Mesenchymal stem cell (in vitro differentiated cells and primary cell): ENCODE data around the gene VPS4B.
A peak's percentile ranks its signal among the peaks of the same experiment; 100 is the strongest.
"Not testable (repeated sequence)": the region's sequence is repeated elsewhere in the genome, so short reads cannot be mapped to it uniquely, and the experiment has no call there.

Experiments
- DNase-seq: peaks from one replicate; pipeline ENCODE4 v3.0.0-alpha.2; 2013
- H2AFZ ChIP-seq: one replicate; pipeline ENCODE4 v1.6.1; 2013; ENCODE audit warnings: low read depth, mild to moderate bottlenecking, control low read depth, inconsistent platforms, low read length, moderate library complexity
- H2AK5ac ChIP-seq: 2 replicates; pipeline ENCODE4 v1.6.1; 2013; ENCODE audit warnings: low read length, moderate library complexity, mild to moderate bottlenecking, inconsistent platforms; ENCODE audit not compliant: severe bottlenecking
- H2BK120ac ChIP-seq: one replicate; pipeline ENCODE4 v1.6.1; 2013; ENCODE audit warnings: low read depth, mild to moderate bottlenecking, inconsistent platforms, low read length, moderate library complexity
- H2BK12ac ChIP-seq, 2 experiments: one replicate each; pipeline ENCODE4 v1.6.1; 2013; ENCODE audit warnings: inconsistent platforms in 2 of 2, low read length in 2 of 2, mild to moderate bottlenecking in 2 of 2, moderate library complexity in 2 of 2, control low read depth in 1 of 2
- H2BK15ac ChIP-seq: one replicate; pipeline ENCODE4 v1.6.1; 2013; ENCODE audit warnings: mild to moderate bottlenecking, low read depth, inconsistent platforms; ENCODE audit not compliant: poor library complexity, severe bottlenecking
- H2BK5ac ChIP-seq: 2 replicates; pipeline ENCODE4 v1.6.1; 2013; ENCODE audit warnings: low read depth, mild to moderate bottlenecking, low read length, control low read depth, inconsistent platforms; ENCODE audit not compliant: poor library complexity, severe bottlenecking
- H3K14ac ChIP-seq, 2 experiments: one replicate each; pipeline ENCODE4 v1.6.1; 2013; ENCODE audit warnings: inconsistent platforms in 2 of 2, low read length in 2 of 2, control low read depth in 1 of 2, mild to moderate bottlenecking in 1 of 2, moderate library complexity in 1 of 2
- H3K18ac ChIP-seq, 2 experiments: one replicate each; pipeline ENCODE4 v1.6.1; 2013; ENCODE audit warnings: inconsistent platforms in 2 of 2, low read length in 2 of 2, control low read depth in 1 of 2, low read depth in 1 of 2, mild to moderate bottlenecking in 1 of 2
- H3K23ac ChIP-seq, 2 experiments: one replicate each; pipeline ENCODE4 v1.6.1; 2013; ENCODE audit warnings: inconsistent platforms in 2 of 2, low read length in 2 of 2, mild to moderate bottlenecking in 2 of 2, moderate library complexity in 2 of 2, control low read depth in 1 of 2
- H3K27ac ChIP-seq: 2 replicates; pipeline ENCODE4 v1.5.1; 2013; ENCODE audit warnings: mild to moderate bottlenecking, moderate library complexity, low read length, control low read depth, inconsistent platforms; ENCODE audit not compliant: poor library complexity, severe bottlenecking
- H3K27me3 ChIP-seq, 2 experiments: 2 replicates each; pipeline versions ENCODE4 v1.6.1 to v1.7.0; 2013; ENCODE audit warnings: low read length in 2 of 2, mild to moderate bottlenecking in 2 of 2, moderate library complexity in 2 of 2, control low read depth in 1 of 2, inconsistent platforms in 1 of 2; ENCODE audit not compliant: control insufficient read depth in 1 of 2, insufficient read depth in 1 of 2
- H3K36me3 ChIP-seq, 2 experiments: 2 replicates each; pipeline versions ENCODE4 v1.6.1 to v1.7.0; 2013; ENCODE audit warnings: low read length in 2 of 2, control low read depth in 1 of 2, inconsistent platforms in 1 of 2, low read depth in 1 of 2, mild to moderate bottlenecking in 1 of 2; ENCODE audit not compliant: insufficient read depth in 2 of 2, control insufficient read depth in 1 of 2
- H3K4ac ChIP-seq, 2 experiments: one replicate each; pipeline ENCODE4 v1.6.1; 2013; ENCODE audit warnings: inconsistent platforms in 2 of 2, low read length in 2 of 2, mild to moderate bottlenecking in 2 of 2, moderate library complexity in 2 of 2, control low read depth in 1 of 2, low read depth in 1 of 2
- H3K4me1 ChIP-seq: 2 replicates; pipeline ENCODE4 v1.6.1; 2013; ENCODE audit warnings: low read depth, low read length, control low read depth; ENCODE audit not compliant: control insufficient read depth, insufficient read depth
- H3K4me2 ChIP-seq: 2 replicates; pipeline ENCODE4 v1.6.1; 2013; ENCODE audit warnings: low read length, mild to moderate bottlenecking, inconsistent platforms; ENCODE audit not compliant: poor library complexity, severe bottlenecking
- H3K4me3 ChIP-seq, 2 experiments: 2 replicates each; pipeline versions ENCODE4 v1.5.1 to v1.7.0; 2013; ENCODE audit warnings: low read length in 2 of 2, mild to moderate bottlenecking in 2 of 2, control low read depth in 1 of 2, low read depth in 1 of 2; ENCODE audit not compliant: insufficient read depth in 1 of 2
- H3K79me1 ChIP-seq: replicated peaks from 2 replicates; pipeline ENCODE4 v1.6.1; 2013; ENCODE audit warnings: mild to moderate bottlenecking, control low read depth, low read length, inconsistent platforms; ENCODE audit not compliant: poor library complexity, severe bottlenecking
- H3K9ac ChIP-seq: 2 replicates; pipeline ENCODE4 v1.7.0; 2013; ENCODE audit warnings: mild to moderate bottlenecking, low read length, moderate library complexity
- H3K9me3 ChIP-seq: 2 replicates; pipeline ENCODE4 v1.7.0; 2013; ENCODE audit warnings: mild to moderate bottlenecking, low read length; ENCODE audit not compliant: control insufficient read depth
- H4K8ac ChIP-seq: one replicate; pipeline ENCODE4 v1.6.1; 2013; ENCODE audit warnings: inconsistent platforms, mild to moderate bottlenecking, low read length, moderate library complexity
- H4K91ac ChIP-seq: one replicate; pipeline ENCODE4 v1.6.1; 2013; ENCODE audit warnings: mild to moderate bottlenecking, low read length, inconsistent platforms
- WGBS: methylation state at CpG from one replicate; pipeline ENCODE4 v1.1.7; 2013; ENCODE audit warnings: mixed read lengths; 5-methylcytosine and 5-hydroxymethylcytosine counted together

VPS4B gene

GRCh38 chr18:63454497-63454896 is 32.2 kb upstream of the VPS4B start:
- H3K27me3 ChIP-seq = no peaks in the 10 kb centered on the region
- H3K9me3 ChIP-seq = no peaks in the 10 kb centered on the region
- 86% methylated on average over 8 of the region's 8 CpGs for WGBS
- peaks cover 1% of the 10 kb centered on the region for H3K4me1 ChIP-seq
- H3K27ac ChIP-seq = no peak overlapping the region
- no peak overlapping the region for H3K9ac ChIP-seq
- H3K4me3 ChIP-seq = no peak overlapping the region
- no peak overlapping the region for H3K14ac ChIP-seq
- no peak overlapping the region for H2BK12ac ChIP-seq
- no peak overlapping the region for H2BK5ac ChIP-seq
- no peaks in the 10 kb centered on the region for H3K79me1 ChIP-seq
- H3K18ac ChIP-seq = no peak overlapping the region
- no peak overlapping the region for H3K23ac ChIP-seq
- no peak overlapping the region for H4K91ac ChIP-seq
- H4K8ac ChIP-seq = no peak overlapping the region
- no peaks in the 10 kb centered on the region for H3K36me3 ChIP-seq
- no peak for DNase-seq
- H2AK5ac ChIP-seq = no peak overlapping the region
- no peak overlapping the region for H2AFZ ChIP-seq
- no peak overlapping the region for H3K4me2 ChIP-seq
- no peak overlapping the region for H3K4ac ChIP-seq
- no peak overlapping the region for H2BK120ac ChIP-seq
- H2BK15ac ChIP-seq = no peak overlapping the region

GRCh38 chr18:63452751-63453150 is 30.5 kb upstream of the VPS4B start:
- H3K9me3 ChIP-seq, H2AK5ac ChIP-seq, H3K4me3 ChIP-seq, H3K27me3 ChIP-seq, H4K91ac ChIP-seq, H2BK5ac ChIP-seq, H3K4me2 ChIP-seq, H3K4ac ChIP-seq, H3K36me3 ChIP-seq, H3K9ac ChIP-seq, H3K79me1 ChIP-seq, H2BK15ac ChIP-seq, DNase-seq, H2BK120ac ChIP-seq, H3K14ac ChIP-seq, H3K23ac ChIP-seq, H3K4me1 ChIP-seq, H3K27ac ChIP-seq, H2AFZ ChIP-seq: not testable (repeated sequence)
- peak overlapping the region in 1 of 2 experiments; percentile 63 for H2BK12ac ChIP-seq
- H4K8ac ChIP-seq = peak overlapping the region; percentile 55
- 88% methylated on average over 5 of the region's 5 CpGs for WGBS
- peak overlapping the region in 1 of 2 experiments; percentile 39 for H3K18ac ChIP-seq

GRCh38 chr18:63451799-63452660 is 29.8 kb upstream of the VPS4B start:
- H2BK12ac ChIP-seq = no peak overlapping the region
- 55% methylated on average over 9 of the region's 9 CpGs for WGBS
- H3K14ac ChIP-seq = no peak overlapping the region
- H2BK15ac ChIP-seq = no peak overlapping the region
- no peaks in the 10 kb centered on the region for H3K79me1 ChIP-seq
- H3K36me3 ChIP-seq = no peaks in the 10 kb centered on the region
- H3K4me2 ChIP-seq = no peak overlapping the region
- no peak overlapping the region for H2AK5ac ChIP-seq
- H3K23ac ChIP-seq = no peak overlapping the region
- no peak overlapping the region for H3K4me3 ChIP-seq
- H2BK5ac ChIP-seq = no peak overlapping the region
- no peak overlapping the region for H2BK120ac ChIP-seq
- no peak overlapping the region for H3K4ac ChIP-seq
- no peak overlapping the region for H3K27ac ChIP-seq
- H4K8ac ChIP-seq = no peak overlapping the region
- no peaks in the 10 kb centered on the region for H3K27me3 ChIP-seq
- H3K18ac ChIP-seq = peak overlapping the region in 1 of 2 experiments; percentile 28
- H3K4me1 ChIP-seq = peaks cover 1% of the 10 kb centered on the region
- H3K9me3 ChIP-seq = no peaks in the 10 kb centered on the region
- H3K9ac ChIP-seq = no peak overlapping the region
- H4K91ac ChIP-seq = no peak overlapping the region
- H2AFZ ChIP-seq = no peak overlapping the region
- DNase-seq = peak; percentile 45

GRCh38 chr18:63449426-63449825 is 27.1 kb upstream of the VPS4B start:
- H3K18ac ChIP-seq = no peak overlapping the region
- WGBS = 100% methylated on average over 3 of the region's 4 CpGs
- no peaks in the 10 kb centered on the region for H3K9me3 ChIP-seq
- no peak for DNase-seq
- no peak overlapping the region for H2AFZ ChIP-seq
- no peak overlapping the region for H3K27ac ChIP-seq
- H3K36me3 ChIP-seq = no peaks in the 10 kb centered on the region
- H3K9ac ChIP-seq = no peak overlapping the region
- no peak overlapping the region for H2BK15ac ChIP-seq
- no peak overlapping the region for H3K23ac ChIP-seq
- no peak overlapping the region for H2AK5ac ChIP-seq
- no peak overlapping the region for H3K4me2 ChIP-seq
- H3K4me1 ChIP-seq = no peaks in the 10 kb centered on the region
- no peak overlapping the region for H3K4ac ChIP-seq
- no peak overlapping the region for H4K8ac ChIP-seq
- H3K27me3 ChIP-seq = no peaks in the 10 kb centered on the region
- H3K79me1 ChIP-seq = no peaks in the 10 kb centered on the region
- no peak overlapping the region for H2BK120ac ChIP-seq
- H3K14ac ChIP-seq = no peak overlapping the region
- no peak overlapping the region for H2BK12ac ChIP-seq
- H3K4me3 ChIP-seq = no peak overlapping the region
- no peak overlapping the region for H2BK5ac ChIP-seq
- H4K91ac ChIP-seq = no peak overlapping the region
